GM10248 (cell line): ENCODE data around the gene PPM1J.

Experiments used
- CTCF ChIA-PET: fragments of 300-600 bp; sonication (Branson Sonifier 250); formaldehyde crosslinking; extraction: SDS; loops from one replicate; lab custom pipeline; 2021; ENCODE audit warnings: antibody characterized with exemption; lab: Yijun Ruan, JAX
- POLR2A ChIA-PET: fragments of 350-650 bp; sonication (Branson Sonifier 250); formaldehyde crosslinking; extraction: SDS; loops from one replicate; lab custom pipeline; 2020; ENCODE audit warnings: antibody characterized with exemption; lab: Yijun Ruan, JAX
- DNase-seq: peaks from one replicate; pipeline ENCODE4 v3.0.0; 2012; ENCODE audit errors: extremely low spot score
- CTCF ChIP-seq: IDR thresholded peaks from 2 replicates; pipeline ENCODE4 v1.5.1; 2012; ENCODE audit warnings: mild to moderate bottlenecking, low read depth; ENCODE audit errors: extremely low read depth, missing control alignments, control extremely low read depth

Gene PPM1J

GRCh38 chr1:112711041-112711440 is 4.1 kb downstream of the PPM1J start:
- DNase-seq = no peak
- no peak for TF ChIP-seq CTCF
- POLR2A ChIA-PET = no interaction called here
- CTCF ChIA-PET = interaction anchor here (0.9 to 7.1 kb wide), 6 partner anchors 9 to 317 kb away, joined by 3 to 105 read pairs (median 3); partner anchors contain the start of gene CTTNBP2NL

GRCh38 chr1:112710586-112710985 is 4.5 kb downstream of the PPM1J start:
- TF ChIP-seq CTCF = no peak
- POLR2A ChIA-PET = no interaction called here
- CTCF ChIA-PET = interaction anchor here (0.9 to 7.1 kb wide), 9 partner anchors 8 to 316 kb away, joined by 3 to 105 read pairs (median 3); partner anchors contain the start of gene CTTNBP2NL
- DNase-seq = no peak

GRCh38 chr1:112710159-112710558 is 5.0 kb downstream of the PPM1J start:
- POLR2A ChIA-PET = interaction anchor here (1.1 kb wide), 1 partner anchor 94 kb away, joined by 3 read pairs; no protein-coding TSS in a partner anchor
- no peak for DNase-seq
- CTCF ChIA-PET = interaction anchor here (0.8 to 7.1 kb wide), 9 partner anchors 8 to 339 kb away, joined by 3 to 105 read pairs (median 3); partner anchors contain the start of gene CTTNBP2NL
- TF ChIP-seq CTCF = no peak

GRCh38 chr1:112708489-112708888 is 6.6 kb downstream of the PPM1J start:
- ChIA-PET CTCF (interaction anchor here (0.7 to 7.1 kb wide), 22 partner anchors 9 to 364 kb away, joined by 3 to 105 read pairs (median 4); partner anchors contain the start of genes CTTNBP2NL, LRIG2 and PPM1J), POLR2A (no interaction called here)
- no peak for DNase-seq
- no peak for TF ChIP-seq CTCF

GRCh38 chr1:112708002-112708448 is 7.1 kb downstream of the PPM1J start:
- ChIA-PET POLR2A (no interaction called here), CTCF (interaction anchor here (0.8 to 7.1 kb wide), 22 partner anchors 9 to 365 kb away, joined by 3 to 105 read pairs (median 4); partner anchors contain the start of genes CTTNBP2NL, LRIG2 and PPM1J)
- no peak for TF ChIP-seq CTCF
- DNase-seq = no peak

GRCh38 chr1:112707221-112708001 is 7.7 kb downstream of the PPM1J start:
- DNase-seq = peak; percentile 84
- ChIA-PET CTCF (interaction anchor here (0.8 to 7.1 kb wide), 20 partner anchors 8 to 365 kb away, joined by 3 to 105 read pairs (median 6); partner anchors contain the start of genes CTTNBP2NL, LRIG2 and PPM1J), POLR2A (no interaction called here)
- TF ChIP-seq CTCF = peak; percentile 96
